ENCODE data around the gene LRRN4.

DNA sequence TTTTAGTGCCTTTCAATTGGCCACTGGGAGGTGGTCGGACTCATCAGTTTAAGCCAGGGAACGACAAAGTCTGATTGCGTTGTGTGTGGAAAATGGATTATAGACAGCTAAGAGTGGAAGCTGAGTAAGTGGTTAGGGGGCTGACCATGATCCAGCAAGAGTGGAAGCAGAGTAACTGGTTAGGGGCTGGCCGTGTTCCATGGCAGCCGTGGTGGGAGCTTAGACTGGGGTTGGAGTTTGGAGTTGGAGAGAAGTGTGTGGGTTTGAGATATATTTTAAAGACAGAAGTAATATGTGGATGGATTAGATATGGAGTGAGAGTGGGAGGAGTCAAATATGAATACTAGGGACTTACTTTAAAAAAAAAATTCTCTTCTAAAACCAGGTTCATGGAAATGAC is 41.7 kb downstream of the LRRN4 start:
- no peak for TF ChIP-seq EZH2 (IDR thresholded peaks at IDR 0.05; ENCODE audit: low read depth)
- TF ChIP-seq, protein P1, sequence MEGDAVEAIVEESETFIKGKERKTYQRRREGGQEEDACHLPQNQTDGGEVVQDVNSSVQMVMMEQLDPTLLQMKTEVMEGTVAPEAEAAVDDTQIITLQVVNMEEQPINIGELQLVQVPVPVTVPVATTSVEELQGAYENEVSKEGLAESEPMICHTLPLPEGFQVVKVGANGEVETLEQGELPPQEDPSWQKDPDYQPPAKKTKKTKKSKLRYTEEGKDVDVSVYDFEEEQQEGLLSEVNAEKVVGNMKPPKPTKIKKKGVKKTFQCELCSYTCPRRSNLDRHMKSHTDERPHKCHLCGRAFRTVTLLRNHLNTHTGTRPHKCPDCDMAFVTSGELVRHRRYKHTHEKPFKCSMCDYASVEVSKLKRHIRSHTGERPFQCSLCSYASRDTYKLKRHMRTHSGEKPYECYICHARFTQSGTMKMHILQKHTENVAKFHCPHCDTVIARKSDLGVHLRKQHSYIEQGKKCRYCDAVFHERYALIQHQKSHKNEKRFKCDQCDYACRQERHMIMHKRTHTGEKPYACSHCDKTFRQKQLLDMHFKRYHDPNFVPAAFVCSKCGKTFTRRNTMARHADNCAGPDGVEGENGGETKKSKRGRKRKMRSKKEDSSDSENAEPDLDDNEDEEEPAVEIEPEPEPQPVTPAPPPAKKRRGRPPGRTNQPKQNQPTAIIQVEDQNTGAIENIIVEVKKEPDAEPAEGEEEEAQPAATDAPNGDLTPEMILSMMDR (conservative IDR thresholded peaks at IDR 0.05): no peak

Measured in PC-9 (cell line).